DOHH2 (cell line): ENCODE results near the gene CASTOR2.

Source experiments
- CTCF ChIP-seq: fragments of 200-600 bp; sonication (generic); IDR thresholded peaks from one replicate; pipeline ENCODE4 v1.5.1; 2014; ENCODE audit warnings: antibody characterized with exemption, mild to moderate bottlenecking, low read depth, low read length; ENCODE audit not compliant: poor library complexity, severe bottlenecking
- EZH2phosphoT487 ChIP-seq: fragments of 200-600 bp; sonication (generic); IDR thresholded peaks from 2 replicates; pipeline ENCODE4 v1.6.1; 2017; ENCODE audit warnings: borderline replicate concordance, mild to moderate bottlenecking, antibody characterized with exemption, low read length, moderate library complexity, mixed read lengths

GRCh38 chr7:75010036-75010435 is 45.5 kb downstream of the CASTOR2 start:
- TF ChIP-seq CTCF (no peak), EZH2phosphoT487 (no peak)
